ENCODE results near the gene DHX34. TPM values are rescaled to one million over a fixed set of nuclear protein-coding genes. Genes with fewer than 3 reads are reported as not detected.

DHX34 gene
- total and polyA plus RNA-seq, 9 of the 15 experiments (the other 6 are each of a cell fraction or from before 2014, with no cell fraction given), result 0.36 to 42.0 (median 15.0) TPM

- TF ChIP-seq, protein P1, sequence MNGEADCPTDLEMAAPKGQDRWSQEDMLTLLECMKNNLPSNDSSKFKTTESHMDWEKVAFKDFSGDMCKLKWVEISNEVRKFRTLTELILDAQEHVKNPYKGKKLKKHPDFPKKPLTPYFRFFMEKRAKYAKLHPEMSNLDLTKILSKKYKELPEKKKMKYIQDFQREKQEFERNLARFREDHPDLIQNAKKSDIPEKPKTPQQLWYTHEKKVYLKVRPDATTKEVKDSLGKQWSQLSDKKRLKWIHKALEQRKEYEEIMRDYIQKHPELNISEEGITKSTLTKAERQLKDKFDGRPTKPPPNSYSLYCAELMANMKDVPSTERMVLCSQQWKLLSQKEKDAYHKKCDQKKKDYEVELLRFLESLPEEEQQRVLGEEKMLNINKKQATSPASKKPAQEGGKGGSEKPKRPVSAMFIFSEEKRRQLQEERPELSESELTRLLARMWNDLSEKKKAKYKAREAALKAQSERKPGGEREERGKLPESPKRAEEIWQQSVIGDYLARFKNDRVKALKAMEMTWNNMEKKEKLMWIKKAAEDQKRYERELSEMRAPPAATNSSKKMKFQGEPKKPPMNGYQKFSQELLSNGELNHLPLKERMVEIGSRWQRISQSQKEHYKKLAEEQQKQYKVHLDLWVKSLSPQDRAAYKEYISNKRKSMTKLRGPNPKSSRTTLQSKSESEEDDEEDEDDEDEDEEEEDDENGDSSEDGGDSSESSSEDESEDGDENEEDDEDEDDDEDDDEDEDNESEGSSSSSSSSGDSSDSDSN (IDR thresholded peaks at IDR 0.05; ENCODE audit: borderline replicate concordance in 1 of 2, low read depth in 2 of 2, low read length in 2 of 2), result 0 out of 4 replicates have a peak, but pooled peaks of 1 of the 2 experiments have one; percentile 19
- TF ChIP-seq FUS (optimal IDR thresholded peaks at IDR 0.05; ENCODE audit: low read depth, low read length), result no peak
- 0 out of 2 replicates have a peak, but pooled peaks have one; percentile 18 for TF ChIP-seq KLF6 (CRISPR knock-in tag; IDR thresholded peaks at IDR 0.05; ENCODE audit: borderline replicate concordance)
- peak; percentile 60 for TF ChIP-seq CHD1 (IDR thresholded peaks at IDR 0.05; ENCODE audit: low read length)
- TF ChIP-seq SNRNP70 (optimal IDR thresholded peaks at IDR 0.05; ENCODE audit: low read depth, low read length), result no peak
- TF ChIP-seq JUN (IDR thresholded peaks at IDR 0.05; ENCODE audit: borderline replicate concordance, low read depth, low read length), result 0 out of 2 replicates have a peak, but pooled peaks have one; percentile 69
- TF ChIP-seq JUN (CRISPR knock-in tag; IDR thresholded peaks at IDR 0.05; ENCODE audit: borderline replicate concordance), result no peak
- TF ChIP-seq NFATC3 (IDR thresholded peaks at IDR 0.05), result no peak
- TF ChIP-seq, protein P2, sequence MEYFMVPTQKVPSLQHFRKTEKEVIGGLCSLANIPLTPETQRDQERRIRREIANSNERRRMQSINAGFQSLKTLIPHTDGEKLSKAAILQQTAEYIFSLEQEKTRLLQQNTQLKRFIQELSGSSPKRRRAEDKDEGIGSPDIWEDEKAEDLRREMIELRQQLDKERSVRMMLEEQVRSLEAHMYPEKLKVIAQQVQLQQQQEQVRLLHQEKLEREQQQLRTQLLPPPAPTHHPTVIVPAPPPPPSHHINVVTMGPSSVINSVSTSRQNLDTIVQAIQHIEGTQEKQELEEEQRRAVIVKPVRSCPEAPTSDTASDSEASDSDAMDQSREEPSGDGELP (CRISPR knock-in tag; IDR thresholded peaks at IDR 0.05; ENCODE audit: borderline replicate concordance), result peak; percentile 79; the same call in 1 of the 2 replicates
- no peak for TF ChIP-seq WHSC1 (IDR thresholded peaks at IDR 0.05; ENCODE audit: low read length)
- peak; percentile 42; the same call in 1 of the 2 replicates for TF ChIP-seq PKNOX1 (IDR thresholded peaks at IDR 0.05)
- TF ChIP-seq TGIF2 (CRISPR knock-in tag; IDR thresholded peaks at IDR 0.05), result no peak
- no peak for TF ChIP-seq ERF (CRISPR knock-in tag; IDR thresholded peaks at IDR 0.05)
- TF ChIP-seq ZBTB2 (IDR thresholded peaks at IDR 0.05), result peak; percentile 98
- TF ChIP-seq STAT5A (IDR thresholded peaks at IDR 0.05; ENCODE audit: borderline replicate concordance, low read length), result no peak
- TF ChIP-seq ZNF778 (CRISPR knock-in tag; IDR thresholded peaks at IDR 0.05), result no peak
- TF ChIP-seq IFI16 (CRISPR knock-in tag; IDR thresholded peaks at IDR 0.05), result no peak
- 0 out of 2 replicates have a peak, but pooled peaks have one; percentile 25 for TF ChIP-seq ZNF12 (CRISPR knock-in tag; IDR thresholded peaks at IDR 0.05)
- no peak for TF ChIP-seq HDAC8 (tag; IDR thresholded peaks at IDR 0.05)
- TF ChIP-seq THRB (CRISPR knock-in tag; conservative IDR thresholded peaks at IDR 0.05), result 0 out of 2 replicates have a peak, but pooled peaks have one; percentile 3
Measured at GRCh38 chr19:47348819-47349795, at the start of gene DHX34 (continued).
